GM21786 (cell line): ENCODE measurements around the gene GFM1.
"Not testable (repeated sequence)": the region's sequence is repeated elsewhere in the genome, so short reads cannot be mapped to it uniquely, and the experiment has no call there.

ENCODE experiments used
- ATAC-seq: cut with Tn5 transposase; IDR thresholded peaks from one replicate; pipeline ENCODE4 v1.9.1; 2021; ENCODE audit not compliant: unreplicated experiment

The GFM1 gene

GRCh38 chr3:158672215-158673176 lies 28.2 kb downstream of the GFM1 start, which contains the start of gene LXN:
TSS of gene LXN (minus strand) at chr3:158672648. CDS start at chr3:158672478, 170 bp downstream.
- ATAC-seq, result peak; percentile 98

GRCh38 chr3:158678687-158679086 lies 34.4 kb downstream of the GFM1 start:
- ATAC-seq, result no peak

GRCh38 chr3:158679547-158680000 lies 35.2 kb downstream of the GFM1 start:
- ATAC-seq, result no peak

GRCh38 chr3:158680861-158681260 lies 36.5 kb downstream of the GFM1 start:
- no peak for ATAC-seq

- no peak for ATAC-seq
Measured at GRCh38 chr3:158683230-158683962, 39.1 kb downstream of the GFM1 start.

GRCh38 chr3:158685159-158685558 lies 40.8 kb downstream of the GFM1 start:
- no peak for ATAC-seq

- ATAC-seq, result not testable (repeated sequence)
Measured at GRCh38 chr3:158693866-158694456, 49.6 kb downstream of the GFM1 start.

GRCh38 chr3:158696618-158697017 lies 52.3 kb downstream of the GFM1 start:
- no peak for ATAC-seq

GRCh38 chr3:158700559-158700958 lies 56.2 kb downstream of the GFM1 start:
- no peak for ATAC-seq

- ATAC-seq, result no peak
Measured at GRCh38 chr3:158701420-158702065, 57.2 kb downstream of the GFM1 start.

- ATAC-seq, result no peak
Measured at GRCh38 chr3:158702815-158703481, 58.6 kb downstream of the GFM1 start.

GRCh38 chr3:158703566-158703965 lies 59.2 kb downstream of the GFM1 start:
- ATAC-seq, result no peak

- ATAC-seq, result no peak
Measured at GRCh38 chr3:158709666-158710083, 65.3 kb downstream of the GFM1 start.

- no peak for ATAC-seq
Measured at GRCh38 chr3:158710601-158711000, 66.3 kb downstream of the GFM1 start.

GRCh38 chr3:158711886-158712285 lies 67.6 kb downstream of the GFM1 start:
- ATAC-seq, result peak; percentile 40

GRCh38 chr3:158712443-158712842 lies 68.1 kb downstream of the GFM1 start:
- peak; percentile 67 for ATAC-seq

- ATAC-seq, result no peak
Measured at GRCh38 chr3:158713094-158713499, 68.8 kb downstream of the GFM1 start.

- ATAC-seq, result no peak
Measured at GRCh38 chr3:158717576-158717975, 73.2 kb downstream of the GFM1 start.

GRCh38 chr3:158718490-158719170 lies 74.3 kb downstream of the GFM1 start:
- no peak for ATAC-seq

- no peak for ATAC-seq
Measured at GRCh38 chr3:158722108-158722507, 77.8 kb downstream of the GFM1 start.
